IPS-18c (cell line): ENCODE data around the gene WASHC4.

Experiments used
- H3K4me3 ChIP-seq: 2 replicates; pipeline ENCODE4 v1.7.0; 2013; ENCODE audit warnings: low read depth, mild to moderate bottlenecking, low read length, moderate library complexity; ENCODE audit not compliant: insufficient read depth
- H3K9me3 ChIP-seq: one replicate; pipeline ENCODE4 v1.6.1; 2013; ENCODE audit warnings: mild to moderate bottlenecking, low read length, moderate library complexity; ENCODE audit not compliant: control insufficient read depth, insufficient read depth

The WASHC4 gene

GRCh38 chr12:105218434-105218833 is 110.9 kb downstream of the WASHC4 start:
- no peak overlapping the region for H3K4me3 ChIP-seq
- H3K9me3 ChIP-seq, result no peaks in the 10 kb centered on the region
